GM12872 (cell line): ENCODE results near the gene TEDC2.

Source experiments
- TF ChIP-seq, protein P1 (sequence below): IDR thresholded peaks from 3 replicates; pipeline ENCODE4 v1.5.1; 2011; ENCODE audit warnings: low read depth, mild to moderate bottlenecking, low read length, moderate library complexity; ENCODE audit not compliant: insufficient read depth

The TEDC2 gene

GRCh38 chr16:2455081-2455845, 4.6 kb upstream of the TEDC2 start:
- TF ChIP-seq, protein P1, sequence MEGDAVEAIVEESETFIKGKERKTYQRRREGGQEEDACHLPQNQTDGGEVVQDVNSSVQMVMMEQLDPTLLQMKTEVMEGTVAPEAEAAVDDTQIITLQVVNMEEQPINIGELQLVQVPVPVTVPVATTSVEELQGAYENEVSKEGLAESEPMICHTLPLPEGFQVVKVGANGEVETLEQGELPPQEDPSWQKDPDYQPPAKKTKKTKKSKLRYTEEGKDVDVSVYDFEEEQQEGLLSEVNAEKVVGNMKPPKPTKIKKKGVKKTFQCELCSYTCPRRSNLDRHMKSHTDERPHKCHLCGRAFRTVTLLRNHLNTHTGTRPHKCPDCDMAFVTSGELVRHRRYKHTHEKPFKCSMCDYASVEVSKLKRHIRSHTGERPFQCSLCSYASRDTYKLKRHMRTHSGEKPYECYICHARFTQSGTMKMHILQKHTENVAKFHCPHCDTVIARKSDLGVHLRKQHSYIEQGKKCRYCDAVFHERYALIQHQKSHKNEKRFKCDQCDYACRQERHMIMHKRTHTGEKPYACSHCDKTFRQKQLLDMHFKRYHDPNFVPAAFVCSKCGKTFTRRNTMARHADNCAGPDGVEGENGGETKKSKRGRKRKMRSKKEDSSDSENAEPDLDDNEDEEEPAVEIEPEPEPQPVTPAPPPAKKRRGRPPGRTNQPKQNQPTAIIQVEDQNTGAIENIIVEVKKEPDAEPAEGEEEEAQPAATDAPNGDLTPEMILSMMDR: no peak

GRCh38 chr16:2456551-2457153, 3.3 kb upstream of the TEDC2 start:
- TF ChIP-seq, protein P1: no peak

DNA sequence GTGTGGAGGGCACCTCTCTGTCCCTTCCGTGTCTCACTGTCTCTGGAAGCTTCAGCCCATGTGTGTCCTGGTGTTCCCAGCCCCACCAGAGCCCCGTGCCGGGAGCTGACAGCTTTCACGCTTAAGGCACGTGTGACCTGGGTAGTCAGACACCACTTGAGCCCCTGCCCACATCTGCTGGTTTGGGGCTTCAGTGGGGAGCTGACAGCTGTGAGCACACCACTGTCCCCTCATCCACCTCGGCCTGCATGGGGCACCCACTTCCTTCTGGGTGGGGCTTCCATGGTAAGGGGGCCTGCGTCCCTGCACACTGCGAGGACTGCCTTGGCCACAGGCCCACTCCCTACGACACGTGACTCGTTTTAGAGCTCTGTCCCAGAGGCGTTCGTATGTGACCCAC, 2.6 kb upstream of the TEDC2 start:
- TF ChIP-seq, protein P1: no peak

- TF ChIP-seq, protein P1: no peak
Measured at GRCh38 chr16:2457946-2458345, 2.0 kb upstream of the TEDC2 start.

DNA sequence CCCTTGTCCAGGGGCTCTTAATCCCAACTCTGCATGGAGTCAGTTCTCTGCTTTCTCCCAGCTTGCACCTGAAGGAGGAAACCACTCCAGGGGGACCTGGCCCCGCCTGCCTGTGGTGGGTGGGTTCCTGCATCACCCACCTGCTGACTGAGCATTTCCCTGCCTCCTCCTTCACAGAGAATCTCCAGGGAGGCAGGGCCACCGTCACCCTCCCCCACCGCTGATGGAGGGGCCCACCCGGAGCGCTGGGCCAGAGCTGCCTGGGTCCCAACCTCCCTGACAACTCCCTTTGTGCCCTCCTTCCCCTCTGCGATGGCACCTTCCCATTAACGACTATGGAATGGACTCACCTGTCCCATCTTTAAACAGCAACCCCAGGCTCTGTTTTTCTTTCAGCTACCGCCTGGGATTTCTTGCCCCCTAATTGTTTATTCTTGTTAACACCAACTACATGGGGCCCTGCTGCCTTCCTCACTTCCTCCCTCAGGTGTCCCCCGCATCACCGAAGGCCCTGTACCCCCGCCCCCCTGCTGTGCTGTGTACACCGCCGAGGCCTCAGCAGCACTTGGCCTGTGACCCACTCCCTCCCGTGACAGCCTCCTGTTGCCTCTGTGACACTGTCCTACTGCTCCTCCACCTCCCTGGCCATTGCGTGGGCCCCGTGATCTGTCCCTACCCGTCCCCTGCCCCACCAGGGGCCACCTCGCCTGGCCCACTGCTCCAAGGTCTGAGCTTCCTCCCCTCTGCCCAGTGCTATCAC, 842 bp upstream of the TEDC2 start:
- TF ChIP-seq, protein P1: no peak

DNA sequence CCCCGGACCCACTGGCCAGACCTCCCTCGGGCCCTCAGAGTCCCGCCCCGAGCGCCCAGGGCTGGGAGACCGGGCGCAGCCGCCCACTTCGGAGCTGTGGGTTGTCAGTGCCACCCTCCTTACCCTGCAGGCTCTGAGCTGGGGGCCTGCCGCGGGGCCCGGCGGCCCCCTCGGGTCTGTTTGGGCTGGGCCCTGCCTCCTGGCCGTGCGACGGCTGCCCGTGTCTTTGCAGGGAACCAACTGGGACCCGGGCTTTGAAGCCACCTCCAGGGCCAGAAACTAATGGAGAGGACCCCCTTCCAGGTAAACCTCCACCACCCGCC, 443 bp downstream of the TEDC2 start:
- TF ChIP-seq, protein P1: no peak

DNA sequence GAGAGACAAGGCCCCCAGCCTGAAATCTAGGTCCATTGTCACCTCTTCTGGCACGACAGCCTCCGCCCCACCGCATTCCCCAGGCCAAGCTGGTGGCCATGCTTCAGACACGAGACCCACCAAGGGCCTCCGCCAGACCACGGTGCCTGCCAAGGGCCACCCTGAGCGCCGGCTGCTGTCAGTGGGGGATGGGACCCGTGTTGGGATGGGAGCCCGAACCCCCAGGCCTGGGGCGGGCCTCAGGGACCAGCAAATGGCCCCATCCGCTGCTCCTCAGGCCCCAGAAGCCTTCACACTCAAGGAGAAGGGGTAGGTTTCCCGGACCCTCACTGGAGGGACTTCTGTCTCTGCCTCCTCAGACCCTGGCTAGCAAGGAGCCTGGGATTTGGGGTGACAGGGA, 1.0 kb downstream of the TEDC2 start:
- TF ChIP-seq, protein P1: no peak
